B cell (primary cell): ENCODE measurements around the gene SLC12A6. TPM values are rescaled to one million over a fixed set of nuclear protein-coding genes. Genes with fewer than 3 reads are reported as not detected.
A peak's percentile ranks its signal among the peaks of the same experiment; 100 is the strongest.

Source experiments
- ATAC-seq: fragments of 200-7000 bp; cut with Tn5 transposase; one replicate; pipeline ENCODE4 v1.10.0; 2021; ENCODE audit warnings: low read depth, mild to moderate bottlenecking, moderate number of reproducible peaks, moderate library complexity
- CTCF ChIA-PET: fragments of 350-600 bp; sonication (Branson Sonifier 250); formaldehyde crosslinking; loops from one replicate; lab custom pipeline; 2021; ENCODE audit warnings: antibody characterized with exemption, inconsistent platforms; lab: Charles Lee
- POLR2A ChIA-PET: fragments of 350-600 bp; sonication (Branson Sonifier 250); formaldehyde crosslinking; loops from one replicate; lab custom pipeline; 2021; ENCODE audit warnings: antibody characterized with exemption; lab: Charles Lee
- DNase-seq: peaks from one replicate; pipeline ENCODE4 v3.0.0; 2013
- H2AFZ ChIP-seq: 2 replicates; pipeline ENCODE4 v1.6.1; 2012; ENCODE audit warnings: mild to moderate bottlenecking, low read depth, low read length; ENCODE audit not compliant: insufficient read depth, poor library complexity, severe bottlenecking
- H3K27ac ChIP-seq, 2 donors: 1 replicate in 1 of 2; 2 replicates in 1 of 2; pipeline ENCODE4 v1.5.1; 2012 to 2013; ENCODE audit warnings: low read length in 2 of 2, mild to moderate bottlenecking in 2 of 2, moderate library complexity in 1 of 2
- H3K27me3 ChIP-seq, 4 experiments: fragments of 200-600 bp in 1 of 4; sonication (generic) in 1 of 4; replicated peaks in 1 of 4; 1 replicate in 2 of 4; 2 replicates in 2 of 4; pipeline versions ENCODE4 v1.6.1 to v1.7.0; 2013 to 2016; ENCODE audit warnings: low read length in 3 of 4, mild to moderate bottlenecking in 2 of 4, mixed read lengths in 1 of 4, moderate library complexity in 1 of 4; ENCODE audit not compliant: insufficient read depth in 4 of 4, control insufficient read depth in 3 of 4; ENCODE audit errors: control extremely low read depth in 1 of 4
- H3K36me3 ChIP-seq, 2 experiments: replicated peaks in 1 of 2; 1 replicate in 1 of 2; 2 replicates in 1 of 2; pipeline versions ENCODE4 v1.6.1 to v1.7.1; 2013; ENCODE audit warnings: low read length in 1 of 2; ENCODE audit not compliant: insufficient read depth in 2 of 2, control insufficient read depth in 1 of 2; ENCODE audit errors: control extremely low read depth in 1 of 2, extremely low read depth in 1 of 2
- H3K4me1 ChIP-seq, 2 donors: fragments of 200-600 bp in 1 of 2; sonication (generic) in 1 of 2; 1 replicate in 1 of 2; 2 replicates in 1 of 2; pipeline versions ENCODE4 v1.5.1 to v1.6.1; 2013 to 2017; ENCODE audit warnings: low read length in 2 of 2; ENCODE audit not compliant: control insufficient read depth in 2 of 2, insufficient read depth in 2 of 2
- H3K4me2 ChIP-seq: replicated peaks from 2 replicates; pipeline ENCODE3; 2012; ENCODE audit warnings: mild to moderate bottlenecking, low read depth, low read length; ENCODE audit not compliant: poor library complexity, severe bottlenecking
- H3K4me3 ChIP-seq, 5 experiments: fragments of 200-600 bp in 1 of 5; sonication (generic) in 1 of 5; 1 replicate in 3 of 5; 2 replicates in 2 of 5; pipeline versions ENCODE4 v1.5.1 to v1.7.0; 2011 to 2016; ENCODE audit warnings: low read length in 4 of 5, mild to moderate bottlenecking in 4 of 5, low read depth in 2 of 5, control low read depth in 1 of 5, moderate library complexity in 1 of 5; ENCODE audit not compliant: insufficient read depth in 1 of 5; ENCODE audit errors: control extremely low read depth in 1 of 5, extremely low read depth in 1 of 5
- H3K79me2 ChIP-seq: fragments of 200-600 bp; sonication (generic); one replicate; pipeline ENCODE4 v1.6.0; 2016; ENCODE audit warnings: low read length; ENCODE audit not compliant: control insufficient read depth, insufficient read depth
- H3K9ac ChIP-seq: fragments of 200-600 bp; sonication (generic); 2 replicates; pipeline ENCODE4 v1.6.1; 2017; ENCODE audit warnings: mild to moderate bottlenecking, low read length, moderate library complexity
- H3K9me3 ChIP-seq, 3 donors: one replicate each; pipeline versions ENCODE4 v1.6.1 to v1.7.1; 2013; ENCODE audit warnings: low read length in 2 of 3; ENCODE audit not compliant: control insufficient read depth in 2 of 3, insufficient read depth in 1 of 3; ENCODE audit errors: control extremely low read depth in 1 of 3
- H4K20me1 ChIP-seq: 2 replicates; pipeline ENCODE4 v1.6.0; 2012; ENCODE audit warnings: mild to moderate bottlenecking, low read length; ENCODE audit not compliant: insufficient read depth, control insufficient read depth, poor library complexity, severe bottlenecking
- H3K27ac Mint-ChIP-seq: one replicate; pipeline ENCODE4 v1.8.0; 2021; ENCODE audit warnings: mixed read lengths
- H3K27me3 Mint-ChIP-seq: one replicate; pipeline ENCODE4 v1.8.0; 2021; ENCODE audit warnings: mixed read lengths
- H3K4me1 Mint-ChIP-seq: one replicate; pipeline ENCODE4 v1.8.0; 2021; ENCODE audit warnings: mixed read lengths
- H3K4me3 Mint-ChIP-seq: one replicate; pipeline ENCODE4 v1.8.0; 2021; ENCODE audit warnings: mixed read lengths
- H3K9me3 Mint-ChIP-seq: one replicate; pipeline ENCODE4 v1.8.0; 2022; ENCODE audit warnings: mixed read lengths; ENCODE audit not compliant: insufficient read depth
- CTCF ChIP-seq: fragments of 200-600 bp; IDR thresholded peaks from one replicate; pipeline ENCODE4 v1.8.0; 2022; ENCODE audit warnings: antibody characterized with exemption, mild to moderate bottlenecking
- EZH2 ChIP-seq: IDR thresholded peaks from 2 replicates; pipeline ENCODE4 v1.6.1; 2012; ENCODE audit warnings: borderline replicate concordance, low read depth, mild to moderate bottlenecking, moderate library complexity, low read length; ENCODE audit not compliant: insufficient read depth, poor library complexity, severe bottlenecking
- WGBS: methylation state at CpG from one replicate; pipeline ENCODE4 v1.1.5; 2013; ENCODE audit warnings: missing lambda C conversion rate; ENCODE audit not compliant: insufficient coverage; 5-methylcytosine and 5-hydroxymethylcytosine counted together
- intact Hi-C: fragments of 100-400 bp; cut with micrococcal nuclease; formaldehyde crosslinking; loops from one replicate; pipeline ENCODE4 v1.10.0; 2022
- polyA plus RNA-seq: library from polyadenylated mRNA; depleted of rRNA; stranded (reverse); fragments of >200 nt; gene quantifications from 2 replicates; pipeline ENCODE4 v1.2.3, GENCODE V29; 2012
- total RNA-seq, 2 donors: library from RNA; stranded (reverse); fragments of 120-200 nt in 1 of 2; gene quantifications; 1 replicate in 1 of 2; 2 replicates in 1 of 2; pipeline versions ENCODE4 v1.2.3 to v1.2.4, GENCODE V29; 2013 to 2022

Gene SLC12A6
- total and polyA plus RNA-seq, 2 donors (not counting 1 experiment from before 2014, with no cell fraction given): 75.8 to 141 TPM

GRCh38 chr15:34325368-34325767, 12.2 kb downstream of the SLC12A6 start:
- no peak overlapping the region for H3K9ac ChIP-seq
- ChIA-PET POLR2A (interaction anchor here (1.0 kb wide), 1 partner anchor 11 kb away, joined by 4 read pairs; no protein-coding TSS in a partner anchor), CTCF (interaction anchor here (1.1 to 1.3 kb wide), 3 partner anchors 12 to 84 kb away, joined by 3 to 5 read pairs (median 4); partner anchors contain the start of genes LPCAT4 and SLC12A6)
- H3K9me3 ChIP-seq: peaks cover 0 to 6% (median 0%) of the 10 kb centered on the region in 3 donors
- H4K20me1 ChIP-seq: no peaks in the 10 kb centered on the region
- peak overlapping the region; percentile 59 for H3K27ac Mint-ChIP-seq
- H3K4me3 Mint-ChIP-seq: peak overlapping the region; percentile 40
- no peaks in the 10 kb centered on the region for H3K27me3 Mint-ChIP-seq
- H3K9me3 Mint-ChIP-seq: no peaks in the 10 kb centered on the region
- ATAC-seq: no peak
- H3K4me1 ChIP-seq: peaks cover 39 to 61% of the 10 kb centered on the region in 2 donors
- no peak overlapping the region for H2AFZ ChIP-seq
- no peak for DNase-seq
- no peak for TF ChIP-seq EZH2
- TF ChIP-seq CTCF: no peak
- H3K4me1 Mint-ChIP-seq: peaks cover 72% of the 10 kb centered on the region
- no peak overlapping the region for H3K4me3 ChIP-seq
- intact Hi-C loops: no loop called here
- H3K27ac ChIP-seq: peak overlapping the region; percentile 10 to 87
- no peaks in the 10 kb centered on the region for H3K27me3 ChIP-seq
- H3K36me3 ChIP-seq: no peaks in the 10 kb centered on the region
- peaks cover 90% of the 10 kb centered on the region for H3K79me2 ChIP-seq
- H3K4me2 ChIP-seq: peak overlapping the region; percentile 36

DNA sequence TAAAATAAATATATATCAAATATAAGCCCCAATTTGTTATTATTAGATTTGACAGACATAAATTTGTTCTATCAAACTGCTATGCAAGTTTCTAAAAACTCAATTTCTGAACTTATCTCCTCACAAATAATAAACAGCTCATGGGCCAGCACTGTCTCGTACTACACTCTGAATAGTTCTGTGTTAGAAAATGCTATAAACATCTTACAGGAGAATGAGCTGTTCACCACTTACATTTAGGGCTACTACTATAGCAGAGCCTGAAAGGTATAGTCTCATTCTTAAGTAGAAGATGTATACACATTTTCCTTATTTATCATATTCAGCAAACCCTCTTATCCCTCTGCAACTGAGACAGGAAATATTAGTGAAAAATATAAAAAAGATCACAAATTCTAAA, 12.6 kb downstream of the SLC12A6 start:
- no peaks in the 10 kb centered on the region for H3K36me3 ChIP-seq
- H3K4me2 ChIP-seq: peak overlapping the region; percentile 36
- peak overlapping the region in 1 of 2 donors; percentile 87 for H3K27ac ChIP-seq
- ATAC-seq: no peak
- H2AFZ ChIP-seq: no peak overlapping the region
- H3K4me3 Mint-ChIP-seq: peak overlapping the region; percentile 26
- intact Hi-C loops: no loop called here
- peaks cover 90% of the 10 kb centered on the region for H3K79me2 ChIP-seq
- H3K4me3 ChIP-seq: no peak overlapping the region
- peaks cover 36 to 60% of the 10 kb centered on the region in 2 donors for H3K4me1 ChIP-seq
- no peaks in the 10 kb centered on the region for H3K9me3 Mint-ChIP-seq
- H3K9ac ChIP-seq: no peak overlapping the region
- CTCF ChIA-PET: interaction anchor here (1.1 to 1.3 kb wide), 3 partner anchors 13 to 84 kb away, joined by 3 to 5 read pairs (median 4); partner anchors contain the start of genes LPCAT4 and SLC12A6
- H3K27me3 ChIP-seq: no peaks in the 10 kb centered on the region
- TF ChIP-seq EZH2 (no peak), CTCF (no peak)
- WGBS: 100% methylated on average over 1 of the region's 1 CpG
- POLR2A ChIA-PET: no interaction called here
- no peaks in the 10 kb centered on the region for H3K27me3 Mint-ChIP-seq
- H3K4me1 Mint-ChIP-seq: peaks cover 72% of the 10 kb centered on the region
- no peak for DNase-seq
- H3K27ac Mint-ChIP-seq: peak overlapping the region; percentile 23
- no peaks in the 10 kb centered on the region for H4K20me1 ChIP-seq
- peaks cover 0 to 6% (median 0%) of the 10 kb centered on the region in 3 donors for H3K9me3 ChIP-seq
